H1 (cell line): ENCODE results near the gene CPXM2. TPM values are rescaled to one million over a fixed set of nuclear protein-coding genes. Genes with fewer than 3 reads are reported as not detected.

Source experiments
- NRF1 ChIP-seq: IDR thresholded peaks from 2 replicates; pipeline ENCODE4 v1.6.1; 2011; ENCODE audit warnings: mild to moderate bottlenecking, low read depth, low read length, improper control_type of control experiment
- polyA plus RNA-seq, 7 experiments: library from polyadenylated mRNA; depleted of rRNA in 3 of 7; stranded (reverse) in 5 of 7; unstranded in 2 of 7; fragments of >200 nt in 5 of 7; fragments of 200-250 nt in 2 of 7; gene quantifications; 1 replicate in 5 of 7; 2 replicates in 1 of 7; 4 replicates in 1 of 7; pipeline versions ENCODE4 v1.2.1 to v1.2.3, GENCODE V29; 2011 to 2013; ENCODE audit warnings: missing spikeins in 2 of 7, mixed read lengths in 2 of 7
- total RNA-seq: library from RNA; stranded (reverse); fragmentation: NEBNext Ultra II Directional; extraction: Animal tissue kit (Norgen Biotek cat#: 25700); gene quantifications from 2 replicates; pipeline ENCODE4 v1.2.1, GENCODE V29; 2021

The CPXM2 gene
- total and polyA plus RNA-seq, 2 of the 8 experiments (the other 6 are each of a cell fraction or from before 2014, with no cell fraction given), result 2.4 to 2.9 TPM

- no peak for TF ChIP-seq NRF1
Measured at GRCh38 chr10:123906884-123907652, 15.5 kb upstream of the CPXM2 start (continued).
